Suppressor macrophage treated with lipopolysaccharide for 4 hours (primary cell): ENCODE measurements around the gene RAP1GAP2.
"Not testable (repeated sequence)": the region's sequence is repeated elsewhere in the genome, so short reads cannot be mapped to it uniquely, and the experiment has no call there.

Source experiments
- DNase-seq: peaks from one replicate; pipeline ENCODE4 v3.0.0-alpha.2; 2020

RAP1GAP2 gene

GRCh38 chr17:3073850-3074249, 277.6 kb downstream of the RAP1GAP2 start:
- DNase-seq: not testable (repeated sequence)
